ENCODE data around the gene EXOSC10.

DNA sequence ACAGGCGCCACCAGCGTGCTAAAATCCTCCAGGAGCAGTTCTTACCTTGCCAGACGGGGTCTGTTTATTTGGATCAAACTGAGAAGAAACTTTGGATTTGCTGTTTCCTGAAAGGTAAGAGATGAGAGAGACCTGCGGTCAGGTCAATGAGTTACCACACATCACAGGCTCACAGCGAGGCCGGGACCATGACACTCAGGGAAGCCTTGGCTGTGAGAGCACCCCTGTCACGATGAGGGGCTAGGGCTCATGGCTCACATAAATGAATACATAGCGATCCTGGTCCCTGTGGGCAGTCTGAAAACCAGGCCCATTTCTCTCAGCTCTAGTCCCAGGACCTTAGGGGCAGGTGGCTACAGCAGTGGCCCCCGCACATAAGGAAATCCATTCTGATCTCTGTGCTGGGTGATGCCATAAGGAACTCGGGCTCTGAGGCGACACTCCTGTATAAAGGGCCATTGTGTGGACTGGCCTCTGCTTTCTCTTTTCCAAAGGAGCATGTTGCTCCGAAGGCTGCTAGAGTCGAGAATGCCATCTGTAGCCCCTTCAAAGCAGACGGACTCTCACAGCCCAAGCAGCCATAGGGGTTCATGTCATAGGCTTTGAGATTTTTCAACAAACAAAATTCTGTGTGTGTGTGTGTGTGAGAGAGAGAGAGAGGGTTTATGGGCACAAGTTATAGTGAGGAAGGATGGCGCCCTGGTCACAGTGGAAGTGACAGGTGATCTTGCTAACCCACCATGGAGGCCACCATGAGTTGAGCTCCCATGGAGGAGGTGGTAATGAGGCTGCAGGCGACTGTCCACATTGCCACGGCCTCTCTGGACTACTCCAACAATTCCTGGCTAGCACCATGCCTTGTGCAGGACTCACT lies 30.8 kb downstream of the EXOSC10 start:
- TF ChIP-seq, protein P1, sequence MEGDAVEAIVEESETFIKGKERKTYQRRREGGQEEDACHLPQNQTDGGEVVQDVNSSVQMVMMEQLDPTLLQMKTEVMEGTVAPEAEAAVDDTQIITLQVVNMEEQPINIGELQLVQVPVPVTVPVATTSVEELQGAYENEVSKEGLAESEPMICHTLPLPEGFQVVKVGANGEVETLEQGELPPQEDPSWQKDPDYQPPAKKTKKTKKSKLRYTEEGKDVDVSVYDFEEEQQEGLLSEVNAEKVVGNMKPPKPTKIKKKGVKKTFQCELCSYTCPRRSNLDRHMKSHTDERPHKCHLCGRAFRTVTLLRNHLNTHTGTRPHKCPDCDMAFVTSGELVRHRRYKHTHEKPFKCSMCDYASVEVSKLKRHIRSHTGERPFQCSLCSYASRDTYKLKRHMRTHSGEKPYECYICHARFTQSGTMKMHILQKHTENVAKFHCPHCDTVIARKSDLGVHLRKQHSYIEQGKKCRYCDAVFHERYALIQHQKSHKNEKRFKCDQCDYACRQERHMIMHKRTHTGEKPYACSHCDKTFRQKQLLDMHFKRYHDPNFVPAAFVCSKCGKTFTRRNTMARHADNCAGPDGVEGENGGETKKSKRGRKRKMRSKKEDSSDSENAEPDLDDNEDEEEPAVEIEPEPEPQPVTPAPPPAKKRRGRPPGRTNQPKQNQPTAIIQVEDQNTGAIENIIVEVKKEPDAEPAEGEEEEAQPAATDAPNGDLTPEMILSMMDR (IDR thresholded peaks at IDR 0.05; ENCODE audit: extremely low read depth in 1 of 2, insufficient read depth in 1 of 2, low read depth in 1 of 2, low read length in 2 of 2): no peak
- TF ChIP-seq GATA2 (IDR thresholded peaks at IDR 0.05; ENCODE audit: insufficient read depth, insufficient read length, low read depth, low read length) (no peak), POLR2AphosphoS5 (IDR thresholded peaks at IDR 0.05; ENCODE audit: insufficient read depth, low read depth, low read length) (no peak), POLR2A (IDR thresholded peaks at IDR 0.05; ENCODE audit: low read depth, low read length) (no peak), MYC (IDR thresholded peaks at IDR 0.05; ENCODE audit: low read depth, low read length) (no peak)
